Mononuclear cell (primary cell): Measurements from ENCODE around the gene SHLD1. TPM values are rescaled to one million over a fixed set of nuclear protein-coding genes. Genes with fewer than 3 reads are reported as not detected.

ENCODE experiments used
- H3K27me3 ChIP-seq: 2 replicates; pipeline ENCODE4 v1.6.0; 2011; ENCODE audit warnings: low read length, control low read depth; ENCODE audit not compliant: insufficient read depth
- H3K4me1 ChIP-seq: 2 replicates; pipeline ENCODE4 v1.5.1; 2011; ENCODE audit warnings: mild to moderate bottlenecking, low read length, control low read depth; ENCODE audit not compliant: insufficient read depth
- H3K4me3 ChIP-seq: 2 replicates; pipeline ENCODE4 v1.5.1; 2011; ENCODE audit warnings: mild to moderate bottlenecking, low read length, moderate library complexity
- H3K9me3 ChIP-seq: 2 replicates; pipeline ENCODE4 v1.5.1; 2011; ENCODE audit warnings: low read depth, mild to moderate bottlenecking, control low read depth, low read length
- total RNA-seq: library from RNA; depleted of rRNA; stranded (reverse); fragments of >200 nt; gene quantifications from one replicate; pipeline ENCODE4 v1.2.3, GENCODE V29; 2012

Gene SHLD1
- total RNA-seq, 1 donor, result 1.8 TPM

DNA sequence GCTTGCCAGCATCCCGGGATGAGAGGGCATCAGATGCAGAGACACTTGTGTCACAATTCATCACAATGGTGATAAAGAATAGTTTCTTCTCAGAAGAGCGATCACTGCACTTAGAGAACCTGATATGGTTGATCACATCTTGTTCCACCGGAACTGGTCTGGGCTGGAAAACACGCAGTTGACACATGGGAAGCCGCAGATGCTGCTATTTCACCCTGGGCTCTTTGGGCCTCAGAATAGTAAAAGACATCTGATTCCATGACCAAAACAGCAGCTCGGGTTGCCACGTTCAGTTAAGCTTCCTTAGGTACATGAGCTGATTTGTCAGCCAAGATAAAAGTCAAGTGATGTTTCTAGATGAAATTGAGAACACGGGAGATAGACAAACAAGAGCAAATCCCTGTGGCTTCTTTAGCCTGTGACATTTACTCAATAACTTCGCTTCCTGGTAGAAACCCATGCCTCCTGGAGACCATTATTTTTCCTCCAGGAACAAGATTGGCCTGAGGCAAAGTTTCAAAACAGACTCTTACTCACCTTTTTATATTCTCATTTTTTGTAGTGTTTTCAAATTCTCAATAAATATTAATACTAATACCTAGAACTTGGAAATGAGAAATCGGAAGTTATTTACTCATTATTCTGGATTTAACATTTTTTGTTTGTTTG, 140.7 kb downstream of the SHLD1 start:
- Histone ChIP-seq H3K4me3 (no peak overlapping the region), H3K4me1 (peaks cover 7% of the 10 kb centered on the region), H3K9me3 (no peaks in the 10 kb centered on the region), H3K27me3 (no peaks in the 10 kb centered on the region)

DNA sequence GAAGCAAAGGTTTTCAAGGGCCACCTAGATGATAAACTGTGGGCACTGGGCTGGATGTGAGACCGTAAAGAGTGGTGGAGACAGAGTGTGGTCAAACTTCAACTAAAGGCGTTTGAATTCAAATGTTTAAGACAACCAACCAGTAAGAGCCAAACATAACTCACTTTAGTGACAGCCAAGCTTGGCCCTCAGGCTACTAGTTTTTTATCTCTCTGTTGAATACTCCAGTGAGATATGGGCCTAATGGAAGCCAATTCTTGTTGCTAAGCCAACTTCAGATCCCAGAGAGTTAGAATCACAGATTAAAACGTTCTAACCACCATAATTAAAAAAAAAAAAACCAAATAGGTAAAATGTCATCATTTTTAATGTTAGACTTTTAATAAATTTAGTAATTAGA, 142.9 kb downstream of the SHLD1 start:
- H3K27me3 ChIP-seq, result peaks cover 10% of the 10 kb centered on the region
- H3K4me3 ChIP-seq, result no peak overlapping the region
- peaks cover 11% of the 10 kb centered on the region for H3K4me1 ChIP-seq
- no peaks in the 10 kb centered on the region for H3K9me3 ChIP-seq

DNA sequence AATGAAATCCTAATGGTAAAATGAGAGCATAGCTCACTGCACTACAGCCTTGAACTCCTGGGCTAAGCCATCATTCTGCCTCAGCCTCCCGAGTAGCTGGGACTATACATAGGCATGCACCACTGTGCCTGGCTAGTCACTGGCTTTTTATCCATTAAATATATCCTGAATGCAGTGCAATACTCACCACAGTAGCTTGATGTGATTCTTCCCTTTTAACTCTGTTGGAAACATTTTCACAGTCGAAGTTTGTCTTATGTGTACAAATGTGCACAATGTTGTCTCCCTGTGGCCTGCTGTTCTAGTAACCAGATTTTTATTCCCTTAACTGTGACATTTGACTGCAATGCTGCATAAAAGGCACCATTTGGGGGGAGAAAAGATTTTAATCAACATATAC, 143.4 kb downstream of the SHLD1 start:
- Histone ChIP-seq H3K27me3 (peaks cover 13% of the 10 kb centered on the region), H3K4me3 (no peak overlapping the region), H3K4me1 (peaks cover 11% of the 10 kb centered on the region), H3K9me3 (no peaks in the 10 kb centered on the region)

DNA sequence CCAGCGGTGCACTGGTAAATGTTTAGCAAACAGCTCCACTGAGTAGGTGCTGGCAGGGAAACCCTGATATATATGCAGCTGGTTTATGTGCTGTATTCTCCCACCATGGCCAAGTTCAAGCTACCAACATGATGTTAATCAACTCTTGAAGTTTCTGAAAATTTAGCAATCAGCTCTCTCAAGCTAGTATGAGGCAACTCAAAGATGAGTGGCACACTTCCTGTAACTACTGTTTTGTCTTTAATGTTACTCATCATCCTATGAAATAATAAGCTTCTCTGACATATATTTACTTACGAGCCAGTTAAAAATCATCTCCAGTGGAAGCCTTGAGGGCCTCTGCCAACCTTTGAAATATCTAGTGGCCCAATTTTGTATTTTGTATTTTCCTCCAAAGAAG, 145.4 kb downstream of the SHLD1 start:
- H3K27me3 ChIP-seq, result peaks cover 13% of the 10 kb centered on the region
- peaks cover 11% of the 10 kb centered on the region for H3K4me1 ChIP-seq
- no peak overlapping the region for H3K4me3 ChIP-seq
- no peaks in the 10 kb centered on the region for H3K9me3 ChIP-seq

DNA sequence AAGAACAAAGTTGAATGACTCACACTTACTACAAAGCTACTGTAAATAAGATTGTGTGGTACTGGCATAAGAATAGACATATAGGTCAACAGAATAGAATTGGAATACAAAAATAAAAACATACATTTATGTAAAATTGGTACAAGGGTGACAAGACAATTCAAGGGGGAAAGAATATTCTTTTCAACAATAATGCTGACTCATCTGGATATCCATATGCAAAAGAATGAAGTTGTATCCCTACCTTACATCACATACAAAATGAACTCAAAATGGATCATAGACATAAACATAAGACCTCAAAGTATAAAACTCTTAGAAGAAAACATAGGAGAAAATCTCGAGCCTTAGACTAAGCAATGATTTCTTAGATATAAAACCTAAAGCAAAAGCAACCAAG, 149.2 kb downstream of the SHLD1 start:
- Histone ChIP-seq H3K4me1 (peaks cover 11% of the 10 kb centered on the region), H3K9me3 (no peaks in the 10 kb centered on the region), H3K4me3 (no peak overlapping the region), H3K27me3 (peaks cover 13% of the 10 kb centered on the region)

DNA sequence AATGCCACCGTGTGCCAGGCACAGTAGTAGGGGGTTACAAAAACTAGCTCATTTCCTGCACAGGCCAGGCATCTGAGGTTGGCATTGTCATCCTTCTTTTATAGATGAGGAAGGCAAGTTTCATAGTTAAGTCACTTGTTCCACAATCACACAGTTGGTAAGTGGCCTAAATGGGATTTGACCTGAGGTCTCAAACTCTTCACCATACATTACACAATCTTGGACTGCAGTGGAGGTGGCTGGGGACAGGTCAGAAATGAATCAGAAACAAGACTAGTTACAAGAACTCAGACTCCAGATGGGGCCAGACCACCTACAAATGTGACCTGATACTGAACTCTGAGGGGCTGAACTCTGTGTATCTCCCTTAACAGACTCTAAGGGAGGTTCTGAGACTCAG, 150.7 kb downstream of the SHLD1 start:
- no peaks in the 10 kb centered on the region for H3K9me3 ChIP-seq
- peaks cover 3% of the 10 kb centered on the region for H3K4me1 ChIP-seq
- H3K27me3 ChIP-seq, result peaks cover 13% of the 10 kb centered on the region
- no peak overlapping the region for H3K4me3 ChIP-seq

DNA sequence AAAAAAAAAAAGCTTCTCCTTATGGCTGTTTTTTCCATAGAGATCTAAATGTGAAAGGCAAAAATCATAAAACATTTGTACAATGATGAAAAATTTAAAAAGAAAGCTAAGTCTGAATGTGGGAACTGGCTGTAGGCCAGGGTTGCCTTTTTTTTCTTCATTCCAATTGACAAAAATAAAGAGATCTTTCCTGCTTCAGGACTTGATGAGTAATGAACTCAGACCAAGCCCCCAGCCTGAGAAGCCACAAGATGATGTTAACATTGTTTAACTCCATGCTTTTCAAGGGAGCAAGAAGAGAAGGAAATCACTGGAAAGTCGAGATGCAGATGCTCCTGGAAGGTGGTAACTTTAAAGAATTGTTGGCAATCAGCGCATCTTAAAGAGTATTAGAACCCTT, 158.8 kb downstream of the SHLD1 start:
- no peaks in the 10 kb centered on the region for H3K9me3 ChIP-seq

DNA sequence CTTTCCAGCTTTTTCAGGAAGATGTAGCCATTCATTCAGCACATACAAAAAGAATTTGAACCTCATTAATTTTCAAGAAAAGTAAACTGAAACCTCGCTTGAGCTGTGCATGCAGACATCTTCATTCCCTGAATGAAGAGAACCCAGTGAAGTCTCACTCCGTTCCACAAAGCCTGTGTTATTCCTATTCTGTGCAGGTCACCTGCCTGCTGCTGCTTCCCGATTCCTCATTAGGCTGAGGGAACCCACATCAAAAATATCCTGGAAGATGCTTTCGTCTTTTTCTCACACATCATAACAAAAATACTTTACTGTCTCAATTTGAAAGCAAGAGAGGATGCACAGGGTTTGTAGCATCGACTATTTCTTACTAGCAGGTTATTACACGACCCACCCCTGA, 160.0 kb downstream of the SHLD1 start:
- H3K9me3 ChIP-seq, result no peaks in the 10 kb centered on the region
- H3K27me3 ChIP-seq, result peaks cover 60% of the 10 kb centered on the region
- H3K4me1 ChIP-seq, result peaks cover 11% of the 10 kb centered on the region
- no peak overlapping the region for H3K4me3 ChIP-seq

More for the DNA sequence above, 158.8 kb downstream of the SHLD1 start:
- no peak overlapping the region for H3K4me3 ChIP-seq
- peaks cover 54% of the 10 kb centered on the region for H3K27me3 ChIP-seq
- peaks cover 11% of the 10 kb centered on the region for H3K4me1 ChIP-seq

DNA sequence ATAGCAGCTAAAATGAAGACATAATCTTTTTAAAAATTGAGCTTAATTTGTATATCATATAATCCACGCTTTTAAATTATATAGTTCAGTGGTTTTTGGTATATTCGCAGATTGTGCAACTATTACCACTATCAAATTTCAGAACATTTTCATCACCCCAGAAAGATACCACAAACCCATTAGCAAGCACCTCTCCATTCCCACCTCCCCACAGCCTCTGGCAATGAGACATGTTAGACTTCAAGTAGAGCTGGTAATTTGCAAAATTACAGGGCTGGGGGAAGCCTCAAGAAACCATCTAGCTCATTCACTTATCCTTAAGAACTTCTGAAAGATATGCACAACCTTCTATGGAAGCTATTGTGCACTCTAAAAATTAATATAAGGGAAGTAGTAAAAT, 163.0 kb downstream of the SHLD1 start:
- Histone ChIP-seq H3K4me1 (peaks cover 11% of the 10 kb centered on the region), H3K4me3 (no peak overlapping the region), H3K9me3 (no peaks in the 10 kb centered on the region), H3K27me3 (peaks cover 49% of the 10 kb centered on the region)

Other genes starting within 250 kb of the SHLD1 start
- gene GPCPD1, start 139.4 kb upstream of the SHLD1 start, total RNA-seq, result 141 TPM
- gene CHGB, start 161.1 kb downstream of the SHLD1 start, total RNA-seq, result 0.10 TPM
- gene TRMT6, start 200.1 kb downstream of the SHLD1 start, total RNA-seq, result 5.2 TPM
- gene MCM8, start 200.3 kb downstream of the SHLD1 start, total RNA-seq, result 2.0 TPM